Sigmoid colon (tissue), 7 donors: ENCODE data around the gene SORCS2. TPM values are rescaled to one million over a fixed set of nuclear protein-coding genes. Genes with fewer than 3 reads are reported as not detected.

ENCODE experiments used
- DNase-seq: peaks from one replicate; pipeline ENCODE4 v3.0.0-alpha.2; 2019
- H3K27ac ChIP-seq, 4 donors: fragments of 200-600 bp; sonication (generic); one replicate each; pipeline ENCODE4 v1.5.1; 2016 to 2019; ENCODE audit warnings: mild to moderate bottlenecking in 1 of 4
- H3K27me3 ChIP-seq, 3 donors: fragments of 200-600 bp; sonication (generic); one replicate each; pipeline ENCODE4 v1.5.1; 2019; ENCODE audit warnings: mild to moderate bottlenecking in 1 of 3
- H3K36me3 ChIP-seq, 4 donors: fragments of 200-600 bp; sonication (generic); one replicate each; pipeline ENCODE4 v1.5.1; 2016 to 2019
- H3K4me1 ChIP-seq, 4 donors: fragments of 200-600 bp; sonication (generic); one replicate each; pipeline ENCODE4 v1.5.1; 2017 to 2019
- H3K4me3 ChIP-seq, 4 donors: fragments of 200-600 bp; sonication (generic); one replicate each; pipeline ENCODE4 v1.5.1; 2017 to 2019; ENCODE audit warnings: mild to moderate bottlenecking in 2 of 4, moderate library complexity in 1 of 4
- H3K9me3 ChIP-seq, 4 donors: fragments of 200-600 bp in 3 of 4; sonication (generic) in 3 of 4; one replicate each; pipeline versions ENCODE4 v1.5.1 to v1.6.1; 2013 to 2019
- EP300 ChIP-seq, 4 donors: sonication (generic); formaldehyde crosslinking; IDR thresholded peaks; one replicate each; pipeline ENCODE4 v1.6.1; 2017; ENCODE audit warnings: antibody characterized with exemption in 4 of 4
- POLR2A ChIP-seq, 2 donors: fragments of 450-650 bp; IDR thresholded peaks; one replicate each; pipeline ENCODE4 v1.6.1; 2016; ENCODE audit warnings: antibody characterized with exemption in 2 of 2, mild to moderate bottlenecking in 2 of 2, moderate library complexity in 2 of 2
- POLR2AphosphoS5 ChIP-seq, 4 donors: sonication (generic); formaldehyde crosslinking; IDR thresholded peaks; one replicate each; pipeline ENCODE4 v1.6.1; 2017; ENCODE audit warnings: antibody characterized with exemption in 4 of 4
- WGBS, 2 donors: extraction: QIAGEN DNeasy Blood & Tissue Kit; methylation state at CpG; one replicate each; pipeline ENCODE4 v1.1.7; 2013; 5-methylcytosine and 5-hydroxymethylcytosine counted together
- intact Hi-C: fragments of 100-400 bp; cut with DNase I; formaldehyde crosslinking; loops from one replicate; pipeline ENCODE4 v1.15.1; 2023
- polyA plus RNA-seq, 3 donors: library from polyadenylated mRNA; stranded (reverse); fragments of 200-250 nt; gene quantifications; one replicate each; pipeline ENCODE4 v1.2.3, GENCODE V29; 2013
- total RNA-seq, 4 donors: library from RNA; depleted of rRNA; stranded (reverse); fragments of >200 nt; gene quantifications; one replicate each; pipeline ENCODE4 v1.1.0, GENCODE V29; 2016
- TF ChIP-seq, protein P1 (sequence below), 4 experiments: fragments of 450-650 bp in 3 of 4; fragments of 200-600 bp in 1 of 4; IDR thresholded peaks; one replicate each; pipeline ENCODE4 v1.5.1; 2016 to 2019; ENCODE audit warnings: antibody characterized with exemption in 4 of 4, mild to moderate bottlenecking in 3 of 4, moderate library complexity in 2 of 4
- donor health status: healthy with polysubstance abuse.
- donor health status: Bipolar disorder and iron deficiency.
- donor health status: healthy.

Gene SORCS2
- total and polyA plus RNA-seq, 7 donors: 1.8 to 6.4 (median 3.9) TPM; not detected in 2

DNA sequence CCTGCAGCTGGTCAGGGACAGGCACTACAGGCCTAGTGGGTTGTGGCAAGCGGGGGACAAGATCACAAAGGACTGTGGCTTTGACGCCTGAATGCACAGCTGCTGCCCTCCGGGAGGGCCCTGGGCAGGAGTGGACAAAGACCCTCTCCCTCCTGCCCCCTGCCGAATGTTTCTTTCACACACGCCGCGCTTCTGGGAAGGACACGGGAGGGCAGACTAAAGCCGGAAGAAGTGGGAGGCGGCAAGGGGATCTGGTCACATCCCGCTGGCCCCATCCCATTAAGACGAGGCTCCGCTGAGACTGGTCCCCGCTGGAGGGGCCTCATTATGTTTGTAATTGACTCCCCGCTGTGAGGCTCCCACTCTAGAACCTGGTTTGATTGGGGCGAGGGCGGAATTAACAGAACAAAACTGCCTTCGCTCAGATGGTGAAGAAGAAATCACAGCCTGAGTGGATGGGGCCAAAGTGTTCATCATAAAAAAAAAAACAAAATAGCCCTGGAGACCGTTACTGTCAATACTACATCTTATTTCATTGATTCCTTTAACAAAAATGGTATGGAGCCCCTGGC, 280.2 kb downstream of the SORCS2 start:
- no peak for DNase-seq
- intact Hi-C loops: no loop called here
- no peaks in the 10 kb centered on the region for H3K4me1 ChIP-seq
- H3K27ac ChIP-seq: no peak overlapping the region
- TF ChIP-seq, protein P1, sequence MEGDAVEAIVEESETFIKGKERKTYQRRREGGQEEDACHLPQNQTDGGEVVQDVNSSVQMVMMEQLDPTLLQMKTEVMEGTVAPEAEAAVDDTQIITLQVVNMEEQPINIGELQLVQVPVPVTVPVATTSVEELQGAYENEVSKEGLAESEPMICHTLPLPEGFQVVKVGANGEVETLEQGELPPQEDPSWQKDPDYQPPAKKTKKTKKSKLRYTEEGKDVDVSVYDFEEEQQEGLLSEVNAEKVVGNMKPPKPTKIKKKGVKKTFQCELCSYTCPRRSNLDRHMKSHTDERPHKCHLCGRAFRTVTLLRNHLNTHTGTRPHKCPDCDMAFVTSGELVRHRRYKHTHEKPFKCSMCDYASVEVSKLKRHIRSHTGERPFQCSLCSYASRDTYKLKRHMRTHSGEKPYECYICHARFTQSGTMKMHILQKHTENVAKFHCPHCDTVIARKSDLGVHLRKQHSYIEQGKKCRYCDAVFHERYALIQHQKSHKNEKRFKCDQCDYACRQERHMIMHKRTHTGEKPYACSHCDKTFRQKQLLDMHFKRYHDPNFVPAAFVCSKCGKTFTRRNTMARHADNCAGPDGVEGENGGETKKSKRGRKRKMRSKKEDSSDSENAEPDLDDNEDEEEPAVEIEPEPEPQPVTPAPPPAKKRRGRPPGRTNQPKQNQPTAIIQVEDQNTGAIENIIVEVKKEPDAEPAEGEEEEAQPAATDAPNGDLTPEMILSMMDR (IDR thresholded peaks at IDR 0.05): no peak
- TF ChIP-seq EP300 (IDR thresholded peaks at IDR 0.05) (no peak), POLR2A (IDR thresholded peaks at IDR 0.05) (no peak), POLR2AphosphoS5 (IDR thresholded peaks at IDR 0.05) (no peak)
- 38 to 48% methylated on average over 19 of the region's 19 CpGs for WGBS, 2 donors
- no peaks in the 10 kb centered on the region for H3K9me3 ChIP-seq
- H3K27me3 ChIP-seq: no peaks in the 10 kb centered on the region
- no peak overlapping the region for H3K4me3 ChIP-seq
- H3K36me3 ChIP-seq: no peaks in the 10 kb centered on the region

DNA sequence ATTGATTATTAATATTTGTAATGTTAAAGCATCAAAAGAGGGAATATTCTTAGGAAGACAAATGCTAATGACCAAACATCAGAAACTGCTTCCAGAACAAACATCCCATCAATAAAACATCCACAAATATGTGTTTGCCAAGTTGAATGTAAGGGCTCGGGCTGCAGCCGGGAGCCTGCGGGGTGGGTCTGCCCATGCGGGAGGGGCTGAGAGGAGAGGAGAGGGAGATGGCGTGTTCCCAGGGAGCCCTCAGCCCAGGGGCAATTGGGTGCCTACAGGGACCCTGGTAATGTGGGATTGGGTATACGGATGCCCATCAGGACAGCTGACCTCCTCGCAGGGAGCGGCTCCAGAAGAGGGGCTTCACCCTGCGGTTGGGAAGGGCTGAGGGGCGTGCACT, 280.7 kb downstream of the SORCS2 start:
- no peak for DNase-seq
- TF ChIP-seq POLR2AphosphoS5 (IDR thresholded peaks at IDR 0.05) (no peak), EP300 (IDR thresholded peaks at IDR 0.05) (no peak), POLR2A (IDR thresholded peaks at IDR 0.05) (no peak)
- TF ChIP-seq, protein P1 (IDR thresholded peaks at IDR 0.05): no peak
- no peaks in the 10 kb centered on the region for H3K27me3 ChIP-seq
- H3K4me3 ChIP-seq: no peak overlapping the region
- H3K4me1 ChIP-seq: no peaks in the 10 kb centered on the region
- no peaks in the 10 kb centered on the region for H3K9me3 ChIP-seq
- no peaks in the 10 kb centered on the region for H3K36me3 ChIP-seq
- 50 to 66% methylated on average over 10 of the region's 10 CpGs for WGBS, 2 donors
- intact Hi-C loops: no loop called here
- H3K27ac ChIP-seq: no peak overlapping the region

DNA sequence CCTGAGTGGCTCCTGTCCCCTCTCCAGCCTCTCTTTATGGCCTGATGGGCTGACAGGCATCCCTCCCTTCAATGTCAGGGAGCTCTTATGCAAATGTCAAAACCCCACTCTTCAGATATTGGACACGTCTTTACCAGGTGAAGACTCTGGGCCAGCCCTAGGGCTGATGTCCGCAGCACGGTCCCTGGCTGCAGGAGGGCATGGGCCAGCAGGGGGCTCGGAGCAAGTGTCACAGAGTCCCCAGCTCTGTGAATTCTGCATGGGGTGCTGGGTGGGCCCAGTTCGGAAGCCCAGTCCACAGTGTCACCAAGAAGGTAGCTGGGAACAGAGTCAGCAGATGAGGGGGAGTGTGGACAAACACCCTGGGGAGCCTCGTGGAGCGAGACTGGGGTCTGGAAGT, 282.0 kb downstream of the SORCS2 start:
- TF ChIP-seq, protein P1 (IDR thresholded peaks at IDR 0.05): no peak
- no peak overlapping the region for H3K4me3 ChIP-seq
- WGBS, 2 donors: 72 to 77% methylated on average over 7 of the region's 7 CpGs
- H3K4me1 ChIP-seq: no peaks in the 10 kb centered on the region
- intact Hi-C loops: no loop called here
- no peak overlapping the region for H3K27ac ChIP-seq
- no peaks in the 10 kb centered on the region for H3K36me3 ChIP-seq
- DNase-seq: no peak
- H3K27me3 ChIP-seq: no peaks in the 10 kb centered on the region
- no peaks in the 10 kb centered on the region for H3K9me3 ChIP-seq

DNA sequence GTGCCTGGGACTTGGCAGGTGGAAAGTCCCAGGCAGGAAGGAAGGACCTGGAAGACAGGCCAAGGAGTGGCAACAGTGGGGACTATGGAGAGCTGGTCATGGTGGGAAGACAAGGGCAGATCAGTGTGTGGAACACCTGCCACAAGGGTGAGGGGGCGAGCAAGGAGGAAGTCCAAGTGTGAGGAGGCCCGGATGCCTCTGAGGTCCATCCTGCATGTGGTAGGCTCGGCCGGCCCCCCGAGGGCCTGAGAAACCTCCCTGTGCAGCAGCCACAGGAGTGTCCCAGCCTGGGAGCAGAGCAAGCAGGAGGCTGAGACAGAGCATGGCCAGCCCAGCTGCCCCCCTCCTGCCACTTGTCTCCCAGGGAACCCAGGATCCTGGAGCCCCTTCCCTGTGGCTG, 282.9 kb downstream of the SORCS2 start:
- Histone ChIP-seq H3K27me3 (no peaks in the 10 kb centered on the region), H3K4me1 (no peaks in the 10 kb centered on the region), H3K4me3 (no peak overlapping the region), H3K27ac (no peak overlapping the region), H3K9me3 (no peaks in the 10 kb centered on the region), H3K36me3 (no peaks in the 10 kb centered on the region)
- no peak for TF ChIP-seq POLR2AphosphoS5 (IDR thresholded peaks at IDR 0.05)
- no peak for TF ChIP-seq EP300 (IDR thresholded peaks at IDR 0.05)
- TF ChIP-seq, protein P1 (IDR thresholded peaks at IDR 0.05): no peak
- TF ChIP-seq POLR2A (IDR thresholded peaks at IDR 0.05): no peak
- DNase-seq: no peak
- intact Hi-C loops: no loop called here
- 83% methylated on average over 5 of the region's 5 CpGs for WGBS, 2 donors

DNA sequence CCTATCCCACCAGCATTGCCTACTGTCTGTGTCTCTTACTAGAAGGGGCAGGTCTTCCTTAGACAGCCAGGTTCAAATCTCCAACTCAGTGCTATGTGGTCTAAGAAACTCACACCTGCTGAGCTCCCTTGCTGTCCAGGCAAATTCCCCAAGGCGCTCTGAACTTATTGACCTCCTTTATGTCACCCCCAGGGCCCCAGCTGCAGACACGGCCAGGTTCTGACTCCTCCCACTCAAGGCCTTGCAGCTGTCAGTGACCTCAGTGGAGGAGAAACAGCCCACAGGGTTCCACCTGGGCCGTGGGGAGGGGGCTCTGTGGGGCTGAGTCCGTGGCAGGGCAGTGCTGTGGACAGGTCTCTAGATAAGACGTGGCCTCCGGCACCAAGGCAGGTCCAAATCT, 284.5 kb downstream of the SORCS2 start:
- WGBS, 2 donors: 46 to 63% methylated on average over 6 of the region's 6 CpGs
- no peak for TF ChIP-seq POLR2A (IDR thresholded peaks at IDR 0.05)
- TF ChIP-seq EP300 (IDR thresholded peaks at IDR 0.05): no peak
- TF ChIP-seq, protein P1 (IDR thresholded peaks at IDR 0.05): no peak
- no peak for TF ChIP-seq POLR2AphosphoS5 (IDR thresholded peaks at IDR 0.05)

More for the DNA sequence above, 284.5 kb downstream of the SORCS2 start:
- intact Hi-C loops: no loop called here
- H3K9me3 ChIP-seq: no peaks in the 10 kb centered on the region
- no peak for DNase-seq
- H3K27me3 ChIP-seq: no peaks in the 10 kb centered on the region
- H3K36me3 ChIP-seq: no peaks in the 10 kb centered on the region
- H3K27ac ChIP-seq: no peak overlapping the region
- no peaks in the 10 kb centered on the region for H3K4me1 ChIP-seq
- no peak overlapping the region for H3K4me3 ChIP-seq
